Body of pancreas (tissue), 4 donors: ENCODE measurements around the gene BMPER. TPM values are rescaled to one million over a fixed set of nuclear protein-coding genes. Genes with fewer than 3 reads are reported as not detected.

Experiments
- ATAC-seq: fragments of 150-250 bp; one replicate; pipeline ENCODE4 v1.9.1; 2016
- DNase-seq, 4 donors: peaks; one replicate each; pipeline ENCODE4 v3.0.0-alpha.2; 2019
- H3K27ac ChIP-seq, 4 donors: fragments of 200-600 bp; sonication (generic); 1 replicate in 3 of 4; 2 replicates in 1 of 4; pipeline versions ENCODE4 v1.5.1 to v1.6.1; 2016 to 2019; ENCODE audit warnings: mild to moderate bottlenecking in 1 of 4, mixed read lengths in 1 of 4, moderate library complexity in 1 of 4
- H3K27me3 ChIP-seq, 2 donors: fragments of 200-600 bp; sonication (generic); one replicate each; pipeline ENCODE4 v1.6.0; 2016; ENCODE audit warnings: mild to moderate bottlenecking in 1 of 2
- H3K36me3 ChIP-seq, 2 donors: fragments of 200-600 bp; sonication (generic); replicated peaks in 1 of 2; 2 replicates each; pipeline ENCODE4 v1.5.1; 2016; ENCODE audit warnings: low read depth in 2 of 2; ENCODE audit not compliant: insufficient read depth in 1 of 2
- H3K4me1 ChIP-seq: fragments of 200-600 bp; sonication (generic); one replicate; pipeline ENCODE4 v1.6.0; 2016
- H3K4me3 ChIP-seq, 2 donors: fragments of 200-600 bp; sonication (generic); 1 replicate in 1 of 2; 2 replicates in 1 of 2; pipeline ENCODE4 v1.5.1; 2016 to 2019
- H3K9me3 ChIP-seq, 3 donors: fragments of 200-600 bp; sonication (generic); 1 replicate in 2 of 3; 2 replicates in 1 of 3; pipeline ENCODE4 v1.5.1; 2016
- CTCF ChIP-seq, 7 experiments: fragments of 450-650 bp in 4 of 7; fragments of 200-600 bp in 3 of 7; sonication (generic) in 3 of 7; IDR thresholded peaks; one replicate each; pipeline ENCODE4 v1.5.1; 2016 to 2019; ENCODE audit warnings: antibody characterized with exemption in 7 of 7
- POLR2A ChIP-seq, 3 donors: fragments of 450-650 bp; IDR thresholded peaks; one replicate each; pipeline ENCODE4 v1.6.1; 2016; ENCODE audit warnings: antibody characterized with exemption in 3 of 3, mild to moderate bottlenecking in 2 of 3
- WGBS, 2 donors: methylation state at CpG; one replicate each; pipeline ENCODE4 v1.1.5; 2017; 5-methylcytosine and 5-hydroxymethylcytosine counted together
- intact Hi-C: fragments of 100-400 bp; cut with DNase I; formaldehyde crosslinking; loops from one replicate; pipeline ENCODE4 v1.15.1; 2023
- total RNA-seq, 2 donors: library from RNA; depleted of rRNA; stranded (reverse); fragments of >200 nt; gene quantifications; one replicate each; pipeline ENCODE4 v1.1.0, GENCODE V29; 2016

The BMPER gene
- total RNA-seq, 2 donors from 2014 or later: 0.33 to 0.78 TPM

- intact Hi-C loops: no loop called here
- DNase-seq (no peak), ATAC-seq (no peak)
- TF ChIP-seq CTCF (IDR thresholded peaks at IDR 0.05) (no peak), POLR2A (IDR thresholded peaks at IDR 0.05) (no peak)
- peaks cover 0 to 3% (median 0%) of the 10 kb centered on the region in 3 donors for H3K9me3 ChIP-seq
- H3K4me3 ChIP-seq: no peak overlapping the region
- H3K36me3 ChIP-seq: no peaks in the 10 kb centered on the region
- H3K27ac ChIP-seq: no peak overlapping the region
- peaks cover 21% of the 10 kb centered on the region for H3K4me1 ChIP-seq
- no peaks in the 10 kb centered on the region for H3K27me3 ChIP-seq
- WGBS, 2 donors: 91 to 97% methylated on average over 3 of the region's 3 CpGs
These were observed 133.6 kb downstream of the BMPER start for GRCh38 chr7:34038816-34039470.

GRCh38 chr7:34041707-34042106, 136.4 kb downstream of the BMPER start:
- H3K4me3 ChIP-seq: no peak overlapping the region
- H3K27me3 ChIP-seq: no peaks in the 10 kb centered on the region
- H3K4me1 ChIP-seq: peaks cover 8% of the 10 kb centered on the region
- no peaks in the 10 kb centered on the region for H3K9me3 ChIP-seq
- no peak for DNase-seq
- ATAC-seq: no peak
- intact Hi-C loops: no loop called here
- H3K27ac ChIP-seq: no peak overlapping the region
- H3K36me3 ChIP-seq: no peaks in the 10 kb centered on the region
- WGBS, 2 donors: 74 to 84% methylated on average over 4 of the region's 4 CpGs
- TF ChIP-seq POLR2A (IDR thresholded peaks at IDR 0.05) (no peak), CTCF (IDR thresholded peaks at IDR 0.05) (no peak)

GRCh38 chr7:34042406-34042805, 137.1 kb downstream of the BMPER start:
- Histone ChIP-seq H3K27me3 (no peaks in the 10 kb centered on the region), H3K9me3 (no peaks in the 10 kb centered on the region), H3K4me1 (peaks cover 1% of the 10 kb centered on the region), H3K27ac (no peak overlapping the region), H3K4me3 (no peak overlapping the region), H3K36me3 (no peaks in the 10 kb centered on the region)
- intact Hi-C loops: no loop called here
- no peak for ATAC-seq
- DNase-seq: no peak
- TF ChIP-seq POLR2A (IDR thresholded peaks at IDR 0.05) (no peak), CTCF (IDR thresholded peaks at IDR 0.05) (no peak)
- WGBS, 2 donors: 83 to 86% methylated on average over 2 of the region's 2 CpGs

- H3K4me1 ChIP-seq: no peaks in the 10 kb centered on the region
- TF ChIP-seq CTCF (IDR thresholded peaks at IDR 0.05): no peak
- TF ChIP-seq POLR2A (IDR thresholded peaks at IDR 0.05): no peak
- no peaks in the 10 kb centered on the region for H3K9me3 ChIP-seq
- intact Hi-C loops: no loop called here
- H3K36me3 ChIP-seq: no peaks in the 10 kb centered on the region
- 66 to 73% methylated on average over 4 of the region's 4 CpGs for WGBS, 2 donors
- no peaks in the 10 kb centered on the region for H3K27me3 ChIP-seq
- no peak overlapping the region for H3K27ac ChIP-seq
- H3K4me3 ChIP-seq: no peak overlapping the region
- ATAC-seq (no peak), DNase-seq (no peak)
These were observed 138.3 kb downstream of the BMPER start for GRCh38 chr7:34043461-34044305.
